GM19193 (cell line): Measurements from ENCODE around the gene AVL9.

Experiments
- POLR2A ChIP-seq: IDR thresholded peaks from 4 replicates; pipeline ENCODE4 v1.6.1; 2011; ENCODE audit not compliant: insufficient read depth, insufficient read length; ENCODE audit errors: extremely low read depth

The AVL9 gene

GRCh38 chr7:32481921-32482320 lies 13.4 kb upstream of the AVL9 start:
- no peak for TF ChIP-seq POLR2A

- no peak for TF ChIP-seq POLR2A
Measured at GRCh38 chr7:32489788-32490126, 5.5 kb upstream of the AVL9 start.

GRCh38 chr7:32490127-32490796 lies 5.0 kb upstream of the AVL9 start, which contains the start of gene LSM5:
LSM5 (minus strand) TSS chr7:32490380; CDS start chr7:32490365, 15 bp downstream.
- peak; percentile 81 for TF ChIP-seq POLR2A

DNA sequence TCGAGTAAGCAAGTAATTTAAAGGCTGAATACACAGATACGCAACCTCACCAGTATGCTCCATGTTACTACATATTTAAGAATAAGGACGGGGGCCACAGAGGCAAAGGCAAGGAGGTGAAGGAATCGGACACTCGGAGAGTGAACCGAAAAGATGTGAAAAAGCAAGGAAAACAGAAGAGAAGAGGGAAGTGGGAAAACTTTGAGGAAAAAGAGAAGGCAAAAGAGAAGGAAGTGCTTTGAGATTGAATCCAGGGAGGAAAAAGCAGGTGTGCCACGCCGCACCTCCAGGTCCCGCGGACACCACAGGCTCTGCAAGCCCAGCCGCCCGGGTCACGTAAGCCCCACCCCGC lies 367 bp upstream of the AVL9 start:
- no peak for TF ChIP-seq POLR2A

DNA sequence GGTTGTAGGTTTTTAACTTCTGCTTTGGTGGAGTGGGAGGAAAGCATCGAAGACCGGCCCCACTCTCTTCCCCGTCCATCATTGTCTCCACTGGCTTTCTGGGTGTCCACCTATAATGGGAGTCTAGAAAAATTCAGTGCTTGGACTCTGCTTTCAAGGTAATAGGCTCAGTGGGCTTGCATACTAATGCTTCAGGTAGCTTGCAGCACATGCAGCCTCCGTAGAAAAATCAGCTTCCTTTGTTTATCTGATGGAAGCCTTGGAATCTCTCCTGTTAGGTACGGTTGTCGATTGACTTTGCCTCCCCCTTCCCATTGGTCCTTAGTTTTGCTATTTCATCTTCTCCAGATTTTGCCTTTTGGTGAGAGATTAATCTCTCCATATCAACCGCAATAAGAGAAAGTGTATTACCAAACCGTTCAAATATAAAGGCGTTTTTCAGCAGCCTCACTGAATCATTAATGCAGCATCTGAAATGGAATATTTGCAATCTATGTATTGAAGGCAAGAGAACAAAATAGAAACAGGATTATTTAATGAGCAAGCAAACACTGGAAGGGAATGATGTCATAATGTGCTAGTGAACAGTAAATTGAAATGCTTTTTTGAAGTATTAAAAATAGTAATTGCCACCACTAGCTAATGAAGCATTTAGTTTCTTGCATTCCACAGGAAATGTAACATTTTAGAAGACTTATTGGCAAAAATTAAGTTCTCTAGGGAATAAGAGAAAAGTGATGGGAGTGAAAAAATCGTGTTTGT lies 944 bp downstream of the AVL9 start:
- TF ChIP-seq POLR2A: no peak

- no peak for TF ChIP-seq POLR2A
Measured at GRCh38 chr7:32500922-32501341, 5.6 kb downstream of the AVL9 start.

GRCh38 chr7:32501522-32501921 lies 6.2 kb downstream of the AVL9 start:
- TF ChIP-seq POLR2A: no peak

- no peak for TF ChIP-seq POLR2A
Measured at GRCh38 chr7:32502728-32503127, 7.4 kb downstream of the AVL9 start.

- no peak for TF ChIP-seq POLR2A
Measured at GRCh38 chr7:32506266-32507054, 11.2 kb downstream of the AVL9 start.

GRCh38 chr7:32507414-32507813 lies 12.1 kb downstream of the AVL9 start:
- TF ChIP-seq POLR2A: no peak

- no peak for TF ChIP-seq POLR2A
Measured at GRCh38 chr7:32511791-32512190, 16.5 kb downstream of the AVL9 start.

DNA sequence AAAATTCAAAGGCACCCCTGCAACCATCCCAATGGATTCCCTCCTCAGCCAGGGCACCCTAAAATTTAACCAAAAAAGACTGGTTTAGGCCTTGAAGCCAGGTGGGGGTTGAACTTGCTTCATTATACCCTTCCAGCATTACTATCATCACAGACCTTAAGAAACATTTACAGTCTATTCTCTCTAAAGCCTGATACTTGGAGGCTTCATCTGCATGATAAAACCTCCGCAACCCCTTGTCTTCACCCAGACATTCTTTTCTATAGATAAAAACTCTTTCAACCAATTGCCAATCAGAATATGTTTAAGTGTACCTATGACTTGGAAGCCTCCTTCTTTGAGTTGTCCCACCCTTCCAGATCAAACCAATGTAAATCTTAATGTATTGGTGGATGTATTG lies 17.9 kb downstream of the AVL9 start:
- no peak for TF ChIP-seq POLR2A

- no peak for TF ChIP-seq POLR2A
Measured at GRCh38 chr7:32515890-32516550, 20.7 kb downstream of the AVL9 start.

GRCh38 chr7:32516551-32517100 lies 21.3 kb downstream of the AVL9 start:
- TF ChIP-seq POLR2A: no peak

DNA sequence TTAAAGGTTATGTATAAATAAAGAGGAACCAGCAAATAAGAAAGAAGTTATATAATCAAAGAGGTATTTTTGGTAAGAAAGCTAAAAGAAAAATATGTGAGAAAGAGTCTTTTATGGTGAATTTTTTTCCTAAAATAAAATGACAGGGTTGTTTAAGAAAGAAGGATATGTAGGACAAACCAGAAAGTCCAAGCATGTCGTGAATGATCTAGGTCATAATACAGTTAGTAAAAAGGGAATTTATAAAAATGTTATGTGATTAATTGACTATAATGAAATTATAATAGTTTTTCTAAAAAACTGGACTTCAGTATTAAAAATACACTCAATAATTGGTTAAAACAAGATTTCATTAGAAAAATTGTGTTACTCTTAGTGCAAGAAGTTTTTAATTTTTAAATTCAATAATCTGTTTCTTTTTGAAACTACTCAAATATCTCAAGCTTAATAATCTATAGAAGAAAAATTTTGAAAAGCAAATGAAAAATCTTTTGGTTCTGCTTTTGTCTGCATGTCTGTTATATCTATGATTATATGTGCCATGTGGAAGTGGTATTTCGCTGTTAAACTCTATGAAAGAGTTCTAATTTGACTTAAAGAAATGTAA lies 23.3 kb downstream of the AVL9 start:
- no peak for TF ChIP-seq POLR2A

- TF ChIP-seq POLR2A: no peak
Measured at GRCh38 chr7:32519763-32520162, 24.5 kb downstream of the AVL9 start.
